ENCODE measurements around the gene ADAMTS17. TPM values are rescaled to one million over a fixed set of nuclear protein-coding genes. Genes with fewer than 3 reads are reported as not detected.

The ADAMTS17 gene, protein sequence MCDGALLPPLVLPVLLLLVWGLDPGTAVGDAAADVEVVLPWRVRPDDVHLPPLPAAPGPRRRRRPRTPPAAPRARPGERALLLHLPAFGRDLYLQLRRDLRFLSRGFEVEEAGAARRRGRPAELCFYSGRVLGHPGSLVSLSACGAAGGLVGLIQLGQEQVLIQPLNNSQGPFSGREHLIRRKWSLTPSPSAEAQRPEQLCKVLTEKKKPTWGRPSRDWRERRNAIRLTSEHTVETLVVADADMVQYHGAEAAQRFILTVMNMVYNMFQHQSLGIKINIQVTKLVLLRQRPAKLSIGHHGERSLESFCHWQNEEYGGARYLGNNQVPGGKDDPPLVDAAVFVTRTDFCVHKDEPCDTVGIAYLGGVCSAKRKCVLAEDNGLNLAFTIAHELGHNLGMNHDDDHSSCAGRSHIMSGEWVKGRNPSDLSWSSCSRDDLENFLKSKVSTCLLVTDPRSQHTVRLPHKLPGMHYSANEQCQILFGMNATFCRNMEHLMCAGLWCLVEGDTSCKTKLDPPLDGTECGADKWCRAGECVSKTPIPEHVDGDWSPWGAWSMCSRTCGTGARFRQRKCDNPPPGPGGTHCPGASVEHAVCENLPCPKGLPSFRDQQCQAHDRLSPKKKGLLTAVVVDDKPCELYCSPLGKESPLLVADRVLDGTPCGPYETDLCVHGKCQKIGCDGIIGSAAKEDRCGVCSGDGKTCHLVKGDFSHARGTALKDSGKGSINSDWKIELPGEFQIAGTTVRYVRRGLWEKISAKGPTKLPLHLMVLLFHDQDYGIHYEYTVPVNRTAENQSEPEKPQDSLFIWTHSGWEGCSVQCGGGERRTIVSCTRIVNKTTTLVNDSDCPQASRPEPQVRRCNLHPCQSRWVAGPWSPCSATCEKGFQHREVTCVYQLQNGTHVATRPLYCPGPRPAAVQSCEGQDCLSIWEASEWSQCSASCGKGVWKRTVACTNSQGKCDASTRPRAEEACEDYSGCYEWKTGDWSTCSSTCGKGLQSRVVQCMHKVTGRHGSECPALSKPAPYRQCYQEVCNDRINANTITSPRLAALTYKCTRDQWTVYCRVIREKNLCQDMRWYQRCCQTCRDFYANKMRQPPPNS
- polyA plus RNA-seq: under 1 TPM in 2 of 3 donors, not detected in 1; 0.27 to 0.53 TPM

- Mint-ChIP-seq H3K9me3 (no peaks in the 10 kb centered on the region), H3K36me3 (peaks cover 0 to 3% (median 0%) of the 10 kb centered on the region in 3 donors), H3K27me3 (ENCODE audit: low read depth in 3 of 3) (peaks cover 16 to 33% (median 20%) of the 10 kb centered on the region in 3 donors), H3K27ac (peak within 1 kb of the TSS in 4 of 6 donors; percentile 29 to 65 (median 46)), H3K4me3 (peak within 1 kb of the TSS; percentile 63 to 79 (median 74)), H3K4me1 (peaks cover 13% of the 10 kb centered on the region in 2 donors)
- peak; percentile 95 to 96 (median 96) for DNase-seq
Observed at GRCh38 chr15:100341750-100342560, at the start of gene ADAMTS17. Gene ADAMTS17 (minus strand): TSS chr15:100341975. CDS start chr15:100341899, 76 bp downstream.

DNA sequence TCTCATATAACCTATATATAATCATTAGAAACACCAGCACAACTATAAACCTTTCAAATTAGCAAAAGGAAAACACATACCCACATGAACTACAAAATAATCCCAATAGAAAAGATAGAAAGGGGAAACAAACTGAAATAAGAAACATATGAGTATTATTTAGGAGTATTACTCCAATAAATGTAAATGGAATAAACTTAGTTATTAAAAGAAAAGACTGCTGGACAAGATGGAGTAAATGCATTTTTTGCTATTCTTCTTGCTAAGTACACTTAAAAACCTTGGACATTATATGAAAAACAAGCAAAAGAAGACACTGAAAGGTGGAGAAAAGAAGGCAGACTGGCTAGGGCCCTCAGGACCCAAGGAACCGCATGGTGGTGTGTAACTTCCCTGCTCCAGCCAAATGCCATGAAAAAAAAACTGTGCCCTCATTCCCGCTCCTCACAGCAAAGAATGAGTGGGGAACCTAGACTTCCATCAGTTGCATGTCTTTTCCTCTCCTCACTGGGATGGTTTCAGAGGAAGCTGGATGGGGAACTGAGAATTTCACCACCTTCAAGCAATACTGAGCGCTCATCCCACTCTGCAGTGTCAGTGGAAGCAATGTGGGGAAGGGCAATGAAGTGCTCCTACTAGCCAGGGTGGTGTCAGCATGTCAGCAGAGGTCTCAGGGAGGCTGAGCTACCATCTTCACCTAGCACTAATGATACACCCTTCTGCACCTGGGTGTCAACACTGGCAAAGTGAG is 43.7 kb upstream of the ADAMTS17 start:
- H3K27ac Mint-ChIP-seq: no peak overlapping the region

GRCh38 chr15:100384108-100384410 is 42.3 kb upstream of the ADAMTS17 start:
- no peak overlapping the region for H3K27ac Mint-ChIP-seq
- peaks cover 1 to 21% (median 6%) of the 10 kb centered on the region in 3 donors for H3K27me3 Mint-ChIP-seq (ENCODE audit: low read depth in 3 of 3)
- no peak for DNase-seq
- H3K4me3 Mint-ChIP-seq: no peak overlapping the region
- no peaks in the 10 kb centered on the region for H3K4me1 Mint-ChIP-seq
- H3K9me3 Mint-ChIP-seq: peaks cover 5 to 27% (median 14%) of the 10 kb centered on the region in 6 donors
- H3K36me3 Mint-ChIP-seq: peaks cover 0 to 9% (median 0%) of the 10 kb centered on the region in 3 donors

More for the DNA sequence above, 43.7 kb upstream of the ADAMTS17 start:
- H3K36me3 Mint-ChIP-seq: peaks cover 0 to 9% (median 0%) of the 10 kb centered on the region in 3 donors
- no peak overlapping the region for H3K4me3 Mint-ChIP-seq
- DNase-seq: no peak
- H3K4me1 Mint-ChIP-seq: no peaks in the 10 kb centered on the region
- peaks cover 5 to 26% (median 14%) of the 10 kb centered on the region in 6 donors for H3K9me3 Mint-ChIP-seq
- H3K27me3 Mint-ChIP-seq (ENCODE audit: low read depth in 3 of 3): peaks cover 1 to 21% (median 7%) of the 10 kb centered on the region in 3 donors

GRCh38 chr15:100383302-100384107 is 41.7 kb upstream of the ADAMTS17 start:
- Mint-ChIP-seq H3K36me3 (peaks cover 0 to 9% (median 0%) of the 10 kb centered on the region in 3 donors), H3K9me3 (peaks cover 5 to 27% (median 14%) of the 10 kb centered on the region in 6 donors), H3K4me1 (no peaks in the 10 kb centered on the region), H3K27me3 (ENCODE audit: low read depth in 3 of 3) (peaks cover 1 to 21% (median 5%) of the 10 kb centered on the region in 3 donors), H3K27ac (peak overlapping the region in 1 of 6 donors; percentile 13), H3K4me3 (no peak overlapping the region)
- peak; percentile 24 to 31 (median 26) for DNase-seq

DNA sequence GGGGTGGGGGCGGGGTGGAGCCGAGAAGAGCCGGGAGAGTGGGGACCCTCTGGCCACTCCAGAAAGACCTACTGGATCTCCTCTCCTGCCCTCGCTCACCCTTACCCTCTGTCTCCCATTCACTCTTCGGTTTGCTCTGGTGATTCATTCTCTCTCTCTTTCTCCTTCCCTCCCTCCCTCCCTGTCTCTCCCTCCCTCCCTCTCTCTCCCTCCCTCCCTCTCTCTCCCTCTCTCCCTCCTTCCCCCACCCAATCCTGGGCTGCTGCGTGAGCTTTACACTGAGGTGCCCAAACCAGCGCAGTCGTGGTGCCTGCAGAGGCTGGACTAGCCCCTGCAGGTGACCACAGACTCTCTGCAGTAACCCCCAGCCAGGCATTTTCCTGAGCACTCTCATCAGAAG is 32.2 kb upstream of the ADAMTS17 start:
- H3K36me3 Mint-ChIP-seq: no peaks in the 10 kb centered on the region
- peaks cover 15 to 24% (median 17%) of the 10 kb centered on the region in 3 donors for H3K27me3 Mint-ChIP-seq (ENCODE audit: low read depth in 3 of 3)
- no peaks in the 10 kb centered on the region for H3K4me1 Mint-ChIP-seq
- no peak for DNase-seq
- peaks cover 0 to 11% (median 6%) of the 10 kb centered on the region in 6 donors for H3K9me3 Mint-ChIP-seq
- H3K4me3 Mint-ChIP-seq: peak overlapping the region in 1 of 5 donors; percentile 27
- no peak overlapping the region for H3K27ac Mint-ChIP-seq

DNA sequence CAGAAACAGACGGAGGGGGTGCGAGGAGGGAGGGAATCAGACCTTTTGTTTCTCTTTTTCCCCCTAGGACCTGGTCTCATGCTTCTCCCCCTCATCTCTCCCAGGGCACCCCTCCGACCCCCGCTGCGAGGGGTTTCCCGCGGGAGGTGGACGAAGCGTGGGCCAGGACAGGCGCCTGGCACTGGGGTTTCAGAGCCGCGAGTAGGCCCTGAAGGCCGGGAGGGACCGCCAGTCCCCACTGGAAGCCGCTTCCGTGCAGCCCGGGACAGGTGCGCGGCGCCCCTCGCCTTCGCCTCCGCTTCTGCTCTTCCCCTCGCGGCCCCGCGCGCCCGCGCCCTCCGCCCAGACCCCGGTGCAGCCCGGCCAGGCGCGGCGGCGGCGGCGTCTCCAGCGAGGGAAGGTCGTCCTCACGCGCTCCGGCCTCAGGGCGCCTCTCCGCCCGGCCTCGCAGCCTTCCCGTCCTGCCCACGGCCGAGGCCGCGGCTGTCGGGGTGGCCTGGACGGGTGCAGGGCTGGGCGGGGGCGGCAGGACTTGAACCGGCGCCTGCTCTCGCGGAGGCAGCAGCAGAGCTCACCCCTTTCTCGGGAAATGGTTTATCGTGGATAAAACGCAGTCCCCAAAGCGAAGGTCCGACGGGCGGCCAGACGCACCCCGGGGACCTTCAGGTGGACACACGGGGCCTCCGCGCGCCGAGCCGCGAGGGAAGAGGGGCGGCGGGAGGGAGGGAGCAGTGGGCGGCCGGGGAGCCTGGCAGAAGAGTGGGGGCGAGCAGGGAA is 31.5 kb upstream of the ADAMTS17 start:
- no peak overlapping the region for H3K4me3 Mint-ChIP-seq
- no peak overlapping the region for H3K27ac Mint-ChIP-seq
- peaks cover 0 to 11% (median 6%) of the 10 kb centered on the region in 6 donors for H3K9me3 Mint-ChIP-seq
- DNase-seq: no peak
- H3K27me3 Mint-ChIP-seq (ENCODE audit: low read depth in 3 of 3): peaks cover 15 to 24% (median 17%) of the 10 kb centered on the region in 3 donors
- H3K36me3 Mint-ChIP-seq: no peaks in the 10 kb centered on the region
- H3K4me1 Mint-ChIP-seq: no peaks in the 10 kb centered on the region

GRCh38 chr15:100372739-100373119 is 31.0 kb upstream of the ADAMTS17 start:
- H3K9me3 Mint-ChIP-seq: peaks cover 0 to 11% (median 6%) of the 10 kb centered on the region in 6 donors
- no peaks in the 10 kb centered on the region for H3K4me1 Mint-ChIP-seq
- no peak overlapping the region for H3K4me3 Mint-ChIP-seq
- DNase-seq: no peak
- H3K27ac Mint-ChIP-seq: no peak overlapping the region
- H3K27me3 Mint-ChIP-seq (ENCODE audit: low read depth in 3 of 3): peaks cover 17 to 26% (median 18%) of the 10 kb centered on the region in 3 donors
- no peaks in the 10 kb centered on the region for H3K36me3 Mint-ChIP-seq

- H3K4me1 Mint-ChIP-seq: peaks cover 8 to 11% of the 10 kb centered on the region in 2 donors
- no peak overlapping the region for H3K27ac Mint-ChIP-seq
- no peak for DNase-seq
- H3K9me3 Mint-ChIP-seq: no peaks in the 10 kb centered on the region
- H3K36me3 Mint-ChIP-seq: no peaks in the 10 kb centered on the region
- peaks cover 5 to 21% (median 17%) of the 10 kb centered on the region in 3 donors for H3K27me3 Mint-ChIP-seq (ENCODE audit: low read depth in 3 of 3)
- no peak overlapping the region for H3K4me3 Mint-ChIP-seq
Observed at GRCh38 chr15:100355342-100355741, 13.6 kb upstream of the ADAMTS17 start.

GRCh38 chr15:100353449-100353848 is 11.7 kb upstream of the ADAMTS17 start:
- H3K36me3 Mint-ChIP-seq: no peaks in the 10 kb centered on the region
- peaks cover 5 to 15% (median 13%) of the 10 kb centered on the region in 3 donors for H3K27me3 Mint-ChIP-seq (ENCODE audit: low read depth in 3 of 3)

DNA sequence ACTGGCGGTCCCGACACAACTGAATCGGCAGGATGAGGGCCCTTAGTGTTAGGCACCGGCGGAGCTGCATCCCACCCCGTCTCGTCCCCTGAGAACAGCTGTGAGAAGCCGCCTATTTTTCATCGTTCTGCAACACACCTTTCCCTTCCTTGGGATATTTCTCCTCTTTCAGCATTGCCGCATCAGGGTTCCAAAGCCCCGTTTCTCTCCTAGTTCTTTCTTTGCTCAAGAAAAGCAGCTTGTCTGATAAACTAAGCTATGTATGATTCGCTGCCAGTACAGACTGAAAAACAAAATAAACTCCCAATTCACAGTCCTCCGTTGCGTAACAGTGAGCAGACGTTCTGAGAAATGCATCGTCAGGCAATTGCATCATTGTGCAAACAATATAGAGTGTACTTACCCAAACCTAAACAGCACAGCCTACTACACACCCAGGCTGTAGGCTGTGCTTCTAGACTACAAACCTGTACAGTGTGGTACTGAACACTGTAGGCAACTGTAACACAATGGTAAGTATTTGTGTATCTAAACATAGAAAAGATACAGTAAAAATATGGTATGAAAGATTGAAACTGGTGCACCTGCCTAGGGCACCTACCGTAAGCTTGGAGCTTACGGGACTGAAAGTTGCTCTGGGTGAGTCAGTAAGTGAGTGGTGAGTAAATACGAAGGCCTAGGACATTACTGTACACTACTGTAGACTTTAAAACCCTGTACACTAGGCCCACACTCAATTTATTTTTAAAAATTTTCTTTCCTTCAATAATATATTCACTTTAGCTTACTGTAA is 8.9 kb upstream of the ADAMTS17 start:
- no peaks in the 10 kb centered on the region for H3K36me3 Mint-ChIP-seq
- peaks cover 4 to 5% (median 4%) of the 10 kb centered on the region in 3 donors for H3K27me3 Mint-ChIP-seq (ENCODE audit: low read depth in 3 of 3)
- H3K4me3 Mint-ChIP-seq: peak overlapping the region; percentile 88 to 96 (median 95)
- peak overlapping the region in 5 of 6 donors; percentile 85 to 95 (median 91) for H3K27ac Mint-ChIP-seq
- DNase-seq: no peak
- H3K4me1 Mint-ChIP-seq: peaks cover 12 to 20% of the 10 kb centered on the region in 2 donors
- no peaks in the 10 kb centered on the region for H3K9me3 Mint-ChIP-seq

More at GRCh38 chr15:100353449-100353848, 11.7 kb upstream of the ADAMTS17 start:
- Mint-ChIP-seq H3K4me1 (peaks cover 12 to 20% of the 10 kb centered on the region in 2 donors), H3K9me3 (no peaks in the 10 kb centered on the region), H3K27ac (peak overlapping the region in 2 of 6 donors; percentile 12 to 62), H3K4me3 (no peak overlapping the region)
- peak; percentile 19 to 31 (median 30) for DNase-seq

All from immature natural killer cell (primary cell).